22Rv1 (cell line): ENCODE measurements around the gene CLK2.

Source experiments
- ZFX ChIP-seq: fragments of 450-650 bp; IDR thresholded peaks from 2 replicates; pipeline ENCODE4 v1.6.1; 2017; ENCODE audit warnings: antibody characterized with exemption, borderline replicate concordance
- TF ChIP-seq, protein P1 (sequence below): fragments of 450-650 bp; IDR thresholded peaks from 2 replicates; pipeline ENCODE4 v1.5.1; 2017; ENCODE audit warnings: mild to moderate bottlenecking

GRCh38 chr1:155320661-155321617 is 47.6 kb upstream of the CLK2 start, which contains the start of gene RUSC1:
- TF ChIP-seq, protein P1, sequence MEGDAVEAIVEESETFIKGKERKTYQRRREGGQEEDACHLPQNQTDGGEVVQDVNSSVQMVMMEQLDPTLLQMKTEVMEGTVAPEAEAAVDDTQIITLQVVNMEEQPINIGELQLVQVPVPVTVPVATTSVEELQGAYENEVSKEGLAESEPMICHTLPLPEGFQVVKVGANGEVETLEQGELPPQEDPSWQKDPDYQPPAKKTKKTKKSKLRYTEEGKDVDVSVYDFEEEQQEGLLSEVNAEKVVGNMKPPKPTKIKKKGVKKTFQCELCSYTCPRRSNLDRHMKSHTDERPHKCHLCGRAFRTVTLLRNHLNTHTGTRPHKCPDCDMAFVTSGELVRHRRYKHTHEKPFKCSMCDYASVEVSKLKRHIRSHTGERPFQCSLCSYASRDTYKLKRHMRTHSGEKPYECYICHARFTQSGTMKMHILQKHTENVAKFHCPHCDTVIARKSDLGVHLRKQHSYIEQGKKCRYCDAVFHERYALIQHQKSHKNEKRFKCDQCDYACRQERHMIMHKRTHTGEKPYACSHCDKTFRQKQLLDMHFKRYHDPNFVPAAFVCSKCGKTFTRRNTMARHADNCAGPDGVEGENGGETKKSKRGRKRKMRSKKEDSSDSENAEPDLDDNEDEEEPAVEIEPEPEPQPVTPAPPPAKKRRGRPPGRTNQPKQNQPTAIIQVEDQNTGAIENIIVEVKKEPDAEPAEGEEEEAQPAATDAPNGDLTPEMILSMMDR, result no peak
- TF ChIP-seq ZFX, result no peak
